ENCODE measurements around the gene UBA6.

UBA6 gene

DNA sequence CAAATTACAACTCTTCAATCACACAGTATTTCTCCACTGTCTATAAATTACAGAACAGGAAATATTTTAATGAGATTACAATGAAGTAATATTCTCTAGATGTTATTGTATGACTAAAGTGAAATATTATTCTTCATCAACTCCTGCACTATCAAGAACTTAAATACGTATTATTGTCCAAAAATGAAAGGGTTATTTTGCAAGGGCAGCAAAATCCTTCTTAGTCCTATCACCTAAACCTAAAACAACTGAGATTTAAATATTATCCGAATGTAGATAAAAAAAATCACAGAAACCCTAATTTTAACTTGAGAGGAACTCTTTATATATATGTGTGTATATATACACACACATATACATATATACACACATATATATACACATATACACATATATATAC, 4.9 kb downstream of the UBA6 start:
- POLR2A ChIA-PET (ENCODE audit: low non-redundant PET), result no interaction called here
- CTCF ChIA-PET, result interaction anchor here (0.6 kb wide), 1 partner anchor 16 kb away, joined by 3 read pairs; no protein-coding TSS in a partner anchor
- TF ChIP-seq, protein P1, sequence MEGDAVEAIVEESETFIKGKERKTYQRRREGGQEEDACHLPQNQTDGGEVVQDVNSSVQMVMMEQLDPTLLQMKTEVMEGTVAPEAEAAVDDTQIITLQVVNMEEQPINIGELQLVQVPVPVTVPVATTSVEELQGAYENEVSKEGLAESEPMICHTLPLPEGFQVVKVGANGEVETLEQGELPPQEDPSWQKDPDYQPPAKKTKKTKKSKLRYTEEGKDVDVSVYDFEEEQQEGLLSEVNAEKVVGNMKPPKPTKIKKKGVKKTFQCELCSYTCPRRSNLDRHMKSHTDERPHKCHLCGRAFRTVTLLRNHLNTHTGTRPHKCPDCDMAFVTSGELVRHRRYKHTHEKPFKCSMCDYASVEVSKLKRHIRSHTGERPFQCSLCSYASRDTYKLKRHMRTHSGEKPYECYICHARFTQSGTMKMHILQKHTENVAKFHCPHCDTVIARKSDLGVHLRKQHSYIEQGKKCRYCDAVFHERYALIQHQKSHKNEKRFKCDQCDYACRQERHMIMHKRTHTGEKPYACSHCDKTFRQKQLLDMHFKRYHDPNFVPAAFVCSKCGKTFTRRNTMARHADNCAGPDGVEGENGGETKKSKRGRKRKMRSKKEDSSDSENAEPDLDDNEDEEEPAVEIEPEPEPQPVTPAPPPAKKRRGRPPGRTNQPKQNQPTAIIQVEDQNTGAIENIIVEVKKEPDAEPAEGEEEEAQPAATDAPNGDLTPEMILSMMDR (conservative IDR thresholded peaks at IDR 0.05; ENCODE audit: low read depth), result no peak

GRCh38 chr4:67694662-67695061, 6.3 kb downstream of the UBA6 start:
- DNase-seq (ENCODE audit: low spot score), result no peak
- ChIA-PET POLR2A (ENCODE audit: low non-redundant PET) (no interaction called here), CTCF (no interaction called here)
- TF ChIP-seq, protein P1 (conservative IDR thresholded peaks at IDR 0.05; ENCODE audit: low read depth), result no peak
- H3K27ac ChIP-seq, result no peak overlapping the region

More for the DNA sequence above, 4.9 kb downstream of the UBA6 start:
- no peak overlapping the region for H3K27ac ChIP-seq
- no peak for DNase-seq (ENCODE audit: low spot score)

DNA sequence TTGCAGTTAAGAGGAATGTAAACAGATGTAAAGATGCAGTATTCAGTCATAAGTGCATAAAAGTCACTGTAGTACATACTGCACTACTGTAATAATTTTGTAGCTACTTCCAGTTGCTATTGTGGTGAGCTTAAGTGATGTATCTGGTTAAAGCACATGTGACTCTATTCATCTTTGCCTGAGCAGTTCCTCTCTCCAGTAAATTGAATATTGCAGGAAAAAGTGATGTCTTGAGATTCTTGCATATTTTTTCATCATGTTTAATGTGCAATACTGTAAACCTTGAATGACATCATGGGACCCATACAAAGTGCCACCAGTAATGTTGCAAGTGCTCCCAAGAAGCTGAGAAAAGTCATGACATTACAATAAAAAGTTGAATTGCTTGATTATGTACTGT, 9.6 kb downstream of the UBA6 start:
- no peak for DNase-seq (ENCODE audit: low spot score)
- CTCF ChIA-PET, result no interaction called here
- POLR2A ChIA-PET (ENCODE audit: low non-redundant PET), result no interaction called here

DNA sequence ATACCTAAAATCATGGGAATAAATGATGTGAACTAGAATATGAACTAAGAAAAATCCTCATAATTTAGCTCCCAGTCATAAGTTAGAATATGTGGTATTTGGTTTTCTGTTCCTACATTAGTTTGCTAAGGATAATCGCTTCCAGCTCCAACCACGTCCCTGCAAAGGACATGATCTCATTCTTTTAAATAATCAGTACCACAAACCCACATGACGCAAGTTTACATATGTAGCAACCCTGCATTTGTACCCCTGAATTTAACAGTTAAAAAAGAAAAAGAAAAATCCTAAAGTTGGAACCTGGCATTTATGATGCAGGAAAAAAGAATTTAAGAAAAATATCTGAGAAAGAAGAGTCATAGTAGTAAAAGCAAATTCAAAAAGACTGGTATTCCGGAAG, 13.3 kb downstream of the UBA6 start:
- ChIA-PET POLR2A (ENCODE audit: low non-redundant PET) (no interaction called here), CTCF (interaction anchor here (0.6 to 0.9 kb wide), 2 partner anchors 53 to 691 kb away, joined by 3 to 4 read pairs; no protein-coding TSS in a partner anchor)
- DNase-seq (ENCODE audit: low spot score), result no peak

More for the DNA sequence above, 9.6 kb downstream of the UBA6 start:
- TF ChIP-seq, protein P1 (conservative IDR thresholded peaks at IDR 0.05; ENCODE audit: low read depth), result no peak
- no peak overlapping the region for H3K27ac ChIP-seq

DNA sequence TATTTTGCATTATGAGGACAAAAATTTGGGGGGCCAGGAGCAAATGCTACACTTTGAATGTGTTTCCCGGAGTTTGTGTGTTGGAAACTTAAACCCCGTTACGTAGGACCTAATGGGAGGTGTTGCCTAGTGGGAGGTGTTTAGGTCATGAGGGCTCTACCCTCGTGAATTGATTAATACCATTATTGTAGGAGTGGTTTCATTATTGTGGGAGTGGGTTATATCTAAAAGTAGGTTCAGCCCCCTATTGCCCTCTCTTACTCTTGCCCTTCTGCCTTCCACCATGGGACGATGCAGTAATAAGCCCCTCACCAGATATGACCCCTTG, 15.5 kb downstream of the UBA6 start:
- POLR2A ChIA-PET (ENCODE audit: low non-redundant PET), result no interaction called here
- DNase-seq (ENCODE audit: low spot score), result no peak
- H3K27ac ChIP-seq, result no peak overlapping the region
- CTCF ChIA-PET, result no interaction called here
- TF ChIP-seq, protein P1 (conservative IDR thresholded peaks at IDR 0.05; ENCODE audit: low read depth), result no peak

More for the DNA sequence above, 13.3 kb downstream of the UBA6 start:
- TF ChIP-seq, protein P1 (conservative IDR thresholded peaks at IDR 0.05; ENCODE audit: low read depth), result no peak
- H3K27ac ChIP-seq, result no peak overlapping the region

GRCh38 chr4:67684839-67685531, 16.0 kb downstream of the UBA6 start:
- no peak for DNase-seq (ENCODE audit: low spot score)
- CTCF ChIA-PET, result no interaction called here
- POLR2A ChIA-PET (ENCODE audit: low non-redundant PET), result no interaction called here
- no peak overlapping the region for H3K27ac ChIP-seq
- TF ChIP-seq, protein P1 (conservative IDR thresholded peaks at IDR 0.05; ENCODE audit: low read depth), result no peak
